NCI-H146 treated with DMSO at 0.1 percent for 48 hours (cell line): ENCODE measurements around the gene BMPER.
A peak's percentile ranks its signal among the peaks of the same experiment; 100 is the strongest.

ENCODE experiments used
- DNase-seq: peaks from one replicate; lab custom pipeline; 2025; ENCODE audit not compliant: unreplicated experiment; lab: John Stamatoyannopoulos, UW

The BMPER gene

GRCh38 chr7:33887266-33887975, 17.9 kb upstream of the BMPER start:
- DNase-seq = no peak

DNA sequence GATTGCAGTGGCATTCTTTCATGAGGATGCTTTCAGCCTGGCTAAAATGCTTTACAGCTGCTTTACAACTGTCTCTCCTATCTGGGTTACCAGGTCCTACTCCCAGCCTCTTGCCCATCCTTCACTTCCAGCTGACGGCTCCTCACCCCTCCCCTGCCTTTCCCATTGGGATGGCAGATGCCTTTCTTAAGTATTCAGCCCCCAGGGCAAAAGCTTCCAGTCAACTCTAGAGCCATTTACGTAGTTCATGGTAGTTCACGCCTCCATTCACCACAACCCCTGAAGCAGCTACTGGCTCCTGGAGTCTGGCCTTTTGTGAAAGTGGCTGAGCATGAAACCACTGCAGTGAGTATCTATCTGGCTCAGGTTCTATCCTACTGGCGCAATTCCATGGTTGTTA, 17.2 kb upstream of the BMPER start:
- DNase-seq = no peak

DNA sequence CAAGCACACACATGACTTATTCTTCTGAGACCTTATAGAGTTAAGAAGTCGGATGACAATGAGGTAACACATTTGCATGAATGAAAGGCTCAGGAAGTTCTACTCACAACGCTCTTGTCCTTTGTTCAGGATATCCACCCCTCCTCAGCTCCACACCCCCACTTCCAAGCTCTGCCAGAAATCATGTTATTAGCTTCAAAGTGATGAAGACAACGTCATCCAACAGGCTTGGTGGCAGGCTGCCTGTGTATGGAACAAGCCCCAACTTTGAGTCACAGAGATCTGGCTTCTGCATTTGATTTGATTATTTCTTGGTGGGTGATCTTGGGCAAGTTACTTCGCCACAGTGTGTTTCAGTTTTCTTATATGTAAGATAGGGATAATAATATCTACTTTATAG, 12.4 kb upstream of the BMPER start:
- no peak for DNase-seq

GRCh38 chr7:33893377-33893776, 12.0 kb upstream of the BMPER start:
- no peak for DNase-seq

- peak; percentile 25 for DNase-seq
These were observed 10.1 kb upstream of the BMPER start for GRCh38 chr7:33895025-33895804.

GRCh38 chr7:33900501-33900900, 4.8 kb upstream of the BMPER start:
- DNase-seq = no peak

GRCh38 chr7:33901199-33901598, 4.1 kb upstream of the BMPER start:
- DNase-seq = no peak

DNA sequence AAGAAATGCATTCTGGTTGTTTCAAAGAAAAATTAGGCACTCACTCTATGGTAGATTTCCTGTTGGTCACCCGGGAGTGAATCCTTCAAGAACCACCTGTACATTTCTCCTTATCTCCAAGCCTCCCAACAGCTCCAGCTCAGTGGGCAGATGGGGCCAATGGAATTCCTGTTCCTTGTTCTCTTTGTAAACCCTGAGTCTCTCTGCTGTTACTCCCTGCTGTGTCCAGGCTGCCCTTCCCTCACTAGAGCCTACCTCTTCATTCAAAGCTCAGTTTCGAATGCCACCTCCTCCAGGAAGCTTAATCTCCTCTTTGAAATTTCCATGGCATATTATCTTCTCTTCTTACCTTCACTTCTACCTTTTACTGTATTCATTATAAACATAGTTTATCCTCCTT, 3.5 kb upstream of the BMPER start:
- DNase-seq = no peak

DNA sequence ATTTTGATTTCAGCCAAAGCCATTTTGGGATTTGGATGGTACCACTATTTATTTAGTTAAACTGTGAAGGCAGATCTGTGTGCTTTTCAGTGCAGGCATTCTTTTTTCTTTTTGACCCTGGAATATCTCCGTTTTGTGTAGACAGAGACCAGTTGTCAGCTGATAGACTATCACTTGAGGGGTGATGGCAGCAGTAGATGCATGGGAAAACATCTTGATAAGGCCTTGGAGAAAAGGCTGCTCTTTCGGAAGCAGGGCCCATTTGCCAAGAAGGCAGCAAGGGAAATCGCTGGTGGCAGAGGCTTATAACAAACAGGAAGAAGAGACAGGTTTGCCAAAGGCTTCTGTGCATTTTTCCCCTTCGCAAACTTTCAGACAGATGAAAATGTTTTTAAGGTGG, 2.6 kb upstream of the BMPER start:
- no peak for DNase-seq

DNA sequence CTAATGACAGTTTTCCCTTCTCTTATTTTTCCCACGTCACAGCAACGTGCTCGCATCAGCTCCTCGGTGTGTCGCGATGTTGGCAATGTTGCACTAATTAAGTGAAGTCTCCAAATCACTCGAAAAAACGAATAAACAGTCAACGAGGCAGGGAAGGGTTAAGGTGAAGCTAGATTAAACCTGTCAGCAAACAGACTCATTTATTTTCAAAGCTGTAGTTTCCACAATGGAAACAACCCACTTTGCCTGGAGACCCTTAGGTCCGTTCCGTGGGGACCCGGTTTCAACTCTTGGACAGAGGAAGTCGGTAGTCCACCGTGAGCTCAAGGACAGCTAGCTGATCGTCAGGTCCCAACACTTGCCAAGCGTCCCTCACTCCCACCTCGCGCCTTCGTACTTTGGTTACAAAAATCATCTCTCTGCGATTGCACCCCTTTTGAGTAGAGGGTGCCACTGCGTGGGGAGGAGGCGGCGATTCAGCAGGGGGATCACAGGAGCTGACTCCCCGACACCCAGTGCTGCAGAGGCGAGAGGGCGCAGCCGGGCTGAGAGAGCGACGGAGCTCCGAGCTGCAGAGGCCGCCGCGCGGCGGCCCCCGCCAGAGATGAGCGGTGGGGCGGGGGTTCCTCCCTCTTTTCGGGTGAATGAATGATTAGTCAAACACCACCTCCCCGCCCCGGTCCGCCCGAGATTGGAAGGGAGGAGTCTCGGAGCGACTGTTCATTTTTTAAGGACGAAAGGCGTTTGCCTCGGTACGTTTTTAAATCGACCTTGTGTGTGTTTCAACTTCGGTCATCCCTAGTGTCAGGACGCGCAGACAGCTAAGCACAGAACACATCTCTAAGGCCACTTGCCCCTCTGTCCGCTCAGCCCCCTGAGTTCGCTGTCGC, 1.3 kb upstream of the BMPER start:
- DNase-seq = no peak

DNA sequence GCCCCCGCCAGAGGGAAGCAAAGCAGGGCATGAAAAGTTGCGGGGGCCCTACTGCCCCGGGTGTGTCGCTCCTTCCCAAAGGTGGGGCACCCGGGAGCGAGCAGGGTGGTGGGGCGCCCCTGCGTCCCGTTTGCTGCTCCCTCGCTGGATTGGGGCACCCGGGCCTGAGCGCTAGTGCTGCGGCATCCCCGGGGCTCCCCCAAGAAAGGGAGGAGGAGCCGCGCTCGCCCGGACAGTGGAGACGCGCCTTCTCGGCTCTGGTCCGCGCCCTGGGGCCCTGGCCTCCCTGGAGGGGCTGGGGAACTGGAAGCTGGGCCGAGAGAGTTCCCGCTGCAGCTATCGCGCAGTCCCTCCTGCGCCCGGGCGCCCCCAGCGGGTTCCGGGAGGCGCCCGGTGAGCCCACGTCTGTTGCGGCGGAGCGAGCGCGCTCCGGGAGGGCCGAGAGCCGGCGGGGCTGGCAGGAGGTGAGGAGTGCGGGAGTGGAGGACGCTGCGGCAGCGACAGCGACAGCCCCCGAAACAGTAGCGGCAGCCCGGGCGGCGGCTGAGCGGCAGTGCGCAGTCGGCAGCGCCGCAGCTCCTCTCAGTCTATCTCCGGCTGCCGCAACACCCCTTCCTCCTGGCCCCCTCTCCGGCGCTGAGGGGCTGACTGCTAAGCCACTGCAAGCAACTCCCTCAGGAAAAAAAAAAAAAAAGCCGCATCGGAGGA, 504 bp upstream of the BMPER start:
- peak; percentile 12 for DNase-seq

- no peak for DNase-seq
These were observed 1.4 kb downstream of the BMPER start for GRCh38 chr7:33906697-33907096.

DNA sequence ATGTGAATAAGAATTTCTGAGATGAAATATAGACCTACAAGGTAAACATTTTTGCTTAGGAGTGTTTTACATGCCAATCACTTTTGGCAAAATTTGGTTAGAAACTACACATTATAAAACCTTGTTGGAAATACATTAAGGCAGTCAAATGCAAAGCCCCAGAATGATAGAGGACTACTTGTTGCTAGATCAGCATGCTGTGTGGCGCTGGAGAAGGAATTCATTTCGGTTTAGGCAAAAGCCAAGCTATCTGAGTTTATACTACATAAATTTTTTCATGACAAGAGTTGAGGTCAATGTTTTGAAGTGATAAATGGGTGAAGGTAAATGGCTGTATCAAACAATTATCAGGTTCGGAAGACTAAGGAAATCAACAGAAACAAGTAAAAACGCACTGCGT, 2.3 kb downstream of the BMPER start:
- DNase-seq = no peak

- no peak for DNase-seq
These were observed 4.0 kb downstream of the BMPER start for GRCh38 chr7:33909318-33909717.

DNA sequence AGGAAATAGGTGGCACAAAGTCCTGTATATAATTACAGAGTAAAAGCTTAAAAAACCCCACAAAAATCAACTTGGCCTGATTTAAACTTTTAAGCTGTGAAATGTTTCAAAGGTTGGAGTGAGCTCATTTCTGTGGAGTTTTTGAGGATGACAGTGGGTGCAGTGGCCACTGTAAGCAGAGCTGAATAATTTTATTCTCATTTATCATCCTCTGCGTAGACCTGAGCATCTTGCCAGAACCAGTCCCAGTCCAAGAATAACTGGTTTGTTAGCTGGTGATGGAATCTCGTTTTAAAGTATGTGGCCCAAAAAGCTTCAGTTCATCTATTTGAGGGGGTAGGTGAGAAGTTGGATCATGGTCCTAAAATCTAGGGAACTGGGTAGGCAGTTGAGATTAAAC, 4.4 kb downstream of the BMPER start:
- DNase-seq = no peak

- no peak for DNase-seq
These were observed 5.4 kb downstream of the BMPER start for GRCh38 chr7:33910756-33911155.

DNA sequence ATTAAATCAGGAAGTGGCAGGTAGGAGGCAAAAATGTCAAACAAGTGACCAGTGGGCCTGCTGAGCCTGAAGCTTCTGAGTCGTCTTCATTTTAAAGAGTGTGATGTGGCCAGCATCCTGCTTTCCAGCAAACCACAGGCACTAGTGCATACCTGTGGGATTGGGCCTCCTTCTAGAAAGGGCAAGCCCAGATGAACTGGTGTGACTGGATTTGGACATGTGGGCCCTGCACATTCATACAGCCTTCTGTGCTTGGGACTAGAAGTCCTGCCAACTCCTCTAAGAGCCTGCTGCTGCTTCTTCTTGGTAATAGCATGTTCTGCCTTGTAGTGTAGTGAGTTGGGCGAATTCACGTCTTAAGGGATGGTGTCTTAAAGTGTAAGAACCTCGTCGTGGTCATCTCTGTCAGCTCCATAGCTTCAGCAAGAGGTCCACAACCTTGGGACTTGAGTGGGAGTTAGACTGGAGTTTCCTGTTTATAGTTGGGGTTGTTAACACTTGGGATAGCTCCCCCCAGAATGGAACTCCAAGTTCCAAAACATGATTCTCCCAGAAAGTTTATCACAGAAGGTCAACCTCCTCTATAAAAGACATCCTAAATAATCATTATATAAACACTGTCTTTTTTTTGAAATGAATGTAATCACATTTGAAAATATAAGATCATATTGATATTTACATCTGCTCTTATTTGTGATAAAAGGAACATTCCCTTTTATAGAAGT, 11.2 kb downstream of the BMPER start:
- no peak for DNase-seq

DNA sequence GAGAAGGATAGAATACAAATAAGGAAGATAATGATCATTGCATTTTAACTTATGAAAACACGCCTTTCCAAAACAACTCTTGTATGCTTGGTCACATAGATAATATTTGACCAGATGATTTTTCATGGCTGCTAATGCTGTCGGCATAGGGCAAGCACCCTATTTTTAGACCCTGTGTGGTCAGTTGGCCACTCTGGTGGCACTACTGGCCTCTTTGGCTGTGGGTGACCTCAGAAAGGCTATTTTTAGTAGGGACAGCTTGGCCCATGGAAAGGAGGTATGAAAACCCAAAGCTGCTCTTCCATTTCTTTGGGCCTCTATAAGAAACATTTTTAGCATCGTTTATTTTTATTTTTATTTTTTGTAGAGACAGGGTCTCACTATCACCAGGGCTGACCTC, 12.3 kb downstream of the BMPER start:
- DNase-seq = no peak

DNA sequence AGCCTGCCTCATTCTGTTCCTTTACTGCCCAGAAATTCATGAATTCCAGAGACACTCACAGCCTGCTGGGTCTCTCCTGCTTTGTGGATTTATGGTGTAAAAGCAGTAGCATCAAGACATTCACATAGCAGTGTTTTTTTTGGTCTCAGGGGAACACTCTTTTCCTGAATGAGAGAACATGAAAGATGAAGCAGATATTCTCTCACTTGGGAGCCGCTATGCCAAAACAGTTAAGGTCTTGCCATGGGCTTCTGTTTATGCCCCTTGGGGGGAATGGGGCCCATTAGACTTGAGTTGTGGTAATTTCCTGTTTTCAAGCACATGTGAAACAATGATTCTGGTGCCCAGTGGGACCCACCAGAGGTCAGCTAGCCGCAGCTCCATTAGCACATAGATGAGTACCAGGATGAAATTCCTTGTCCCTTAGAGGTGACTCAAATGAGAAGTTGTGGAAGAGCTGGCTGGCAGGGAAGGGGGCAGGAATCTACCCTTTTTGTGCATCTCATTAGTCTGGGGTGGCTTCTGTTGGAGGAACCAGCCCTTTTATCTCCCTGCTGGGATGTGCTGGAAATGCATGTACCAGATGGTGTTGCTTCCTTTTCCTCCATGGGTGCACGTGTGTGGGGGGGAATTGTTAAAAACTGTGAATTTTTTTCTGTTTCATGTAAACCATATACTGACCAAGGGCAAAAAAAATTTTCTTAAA, 13.3 kb downstream of the BMPER start:
- DNase-seq = no peak

DNA sequence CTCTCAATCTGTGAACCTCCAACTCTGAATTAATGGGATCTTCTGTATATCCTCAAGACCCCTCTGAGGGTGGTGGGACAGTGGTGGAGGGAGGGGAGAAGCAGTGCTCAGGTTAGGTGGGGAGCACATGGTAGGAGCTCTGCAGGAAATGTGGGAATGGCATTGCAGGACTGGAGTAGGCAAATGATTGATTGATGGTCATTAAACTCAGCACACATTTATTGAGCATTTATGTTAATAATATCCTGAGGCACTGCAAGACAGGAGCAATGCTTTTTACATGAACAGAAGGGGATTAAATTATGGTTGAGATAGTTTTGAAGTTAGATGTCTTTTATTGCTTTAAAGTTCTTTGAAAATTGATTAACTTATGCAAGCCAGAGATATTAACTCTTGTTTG, 14.1 kb downstream of the BMPER start:
- DNase-seq = no peak
